Gastrocnemius medialis (tissue), 4 donors: ENCODE results near the gene FIBCD1. TPM values are rescaled to one million over a fixed set of nuclear protein-coding genes. Genes with fewer than 3 reads are reported as not detected.

Experiments
- ATAC-seq, 2 donors: fragments of 150-250 bp; one replicate each; pipeline ENCODE4 v1.9.1; 2016
- DNase-seq, 2 donors: peaks; one replicate each; pipeline ENCODE4 v3.0.0-alpha.2; 2019
- H3K27ac ChIP-seq, 4 donors: fragments of 200-600 bp; sonication (generic); 1 replicate in 1 of 4; 2 replicates in 3 of 4; pipeline ENCODE4 v1.5.1; 2016 to 2018; ENCODE audit warnings: mild to moderate bottlenecking in 2 of 4, moderate library complexity in 1 of 4
- H3K27me3 ChIP-seq, 3 donors: fragments of 200-600 bp; sonication (generic) in 2 of 3; 1 replicate in 1 of 3; 2 replicates in 2 of 3; pipeline versions ENCODE4 v1.5.1 to v1.6.0; 2016 to 2019; ENCODE audit warnings: mild to moderate bottlenecking in 1 of 3, moderate library complexity in 1 of 3
- H3K36me3 ChIP-seq, 2 donors: fragments of 200-600 bp; sonication (generic) in 1 of 2; one replicate each; pipeline ENCODE4 v1.5.1; 2017 to 2018
- H3K4me1 ChIP-seq, 2 donors: fragments of 200-600 bp; sonication (generic) in 1 of 2; one replicate each; pipeline ENCODE4 v1.5.1; 2016 to 2017; ENCODE audit warnings: mild to moderate bottlenecking in 2 of 2
- H3K4me3 ChIP-seq, 4 donors: fragments of 200-600 bp; sonication (generic) in 3 of 4; 1 replicate in 1 of 4; 2 replicates in 3 of 4; pipeline ENCODE4 v1.5.1; 2016 to 2019; ENCODE audit warnings: mild to moderate bottlenecking in 2 of 4
- H3K9me3 ChIP-seq, 3 donors: fragments of 200-600 bp; sonication (generic) in 2 of 3; 1 replicate in 1 of 3; 2 replicates in 2 of 3; pipeline ENCODE4 v1.5.1; 2016 to 2019
- POLR2A ChIP-seq, 2 donors: fragments of 450-650 bp; IDR thresholded peaks; one replicate each; pipeline ENCODE4 v1.6.1; 2017; ENCODE audit warnings: antibody characterized with exemption in 2 of 2, mild to moderate bottlenecking in 2 of 2, moderate library complexity in 2 of 2
- in situ Hi-C, 4 donors: fragments of 200-750 bp; cut with MboI; loops; one replicate each; pipeline versions ENCODE4 v1.15.0 to v1.8.0; 2017; ENCODE audit warnings: low sequenced_read_pairs in 4 of 4
- intact Hi-C: fragments of 100-400 bp; cut with DNase I; formaldehyde crosslinking; loops from one replicate; pipeline ENCODE4 v1.15.1; 2023; ENCODE audit warnings: low total_unique reads
- total RNA-seq, 4 donors: library from RNA; depleted of rRNA; stranded (reverse); fragments of >200 nt; gene quantifications; one replicate each; pipeline versions ENCODE4 v1.1.0 to v1.2.3, GENCODE V29; 2016
- TF ChIP-seq, protein P1 (sequence below), 5 experiments: fragments of 450-650 bp in 3 of 5; fragments of 200-600 bp in 2 of 5; sonication (generic) in 2 of 5; IDR thresholded peaks in 4 of 5; conservative IDR thresholded peaks in 1 of 5; 1 replicate in 4 of 5; 2 replicates in 1 of 5; pipeline ENCODE4 v1.5.1; 2016 to 2019; ENCODE audit warnings: antibody characterized with exemption in 5 of 5, mild to moderate bottlenecking in 3 of 5, moderate library complexity in 3 of 5

FIBCD1 gene
- total RNA-seq, 4 donors from 2014 or later, result not detected

DNA sequence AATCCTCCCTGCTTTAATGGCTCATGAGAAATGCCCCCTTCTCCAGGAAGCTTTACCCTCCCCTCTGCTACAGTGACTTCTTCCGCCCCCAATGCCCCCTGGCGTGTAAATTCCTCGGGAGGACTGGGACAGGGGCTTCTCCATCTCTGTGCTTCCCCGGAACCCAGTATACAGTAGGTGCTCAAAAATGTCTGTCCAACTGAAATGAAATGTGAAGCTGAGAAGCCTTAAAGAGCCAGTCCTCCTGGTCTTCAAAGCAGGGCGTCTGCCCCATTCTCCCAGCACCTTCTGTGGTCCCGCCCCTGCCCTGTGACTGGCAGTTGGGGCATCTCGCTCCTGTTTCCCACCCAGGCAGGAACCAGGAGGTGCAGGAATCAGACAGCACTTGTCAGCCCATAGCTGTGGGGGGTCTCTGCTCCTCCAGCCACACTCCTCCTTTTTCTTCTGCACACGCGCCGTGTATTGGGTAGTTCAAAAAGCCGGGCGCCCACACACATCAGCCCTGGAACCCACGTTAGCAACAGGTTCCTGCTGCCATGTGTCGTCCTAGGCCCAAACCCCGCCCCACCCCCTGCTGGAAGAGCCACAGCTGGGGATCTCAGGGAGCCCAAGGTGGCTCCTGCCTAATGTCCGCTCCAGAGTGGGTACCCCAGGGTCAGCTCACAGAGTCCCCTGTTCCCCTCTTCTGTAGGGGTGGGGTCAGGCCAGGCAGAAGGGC lies 16.0 kb downstream of the FIBCD1 start:
- peaks cover 22 to 23% (median 22%) of the 10 kb centered on the region in 3 donors for H3K27me3 ChIP-seq
- TF ChIP-seq, protein P1, sequence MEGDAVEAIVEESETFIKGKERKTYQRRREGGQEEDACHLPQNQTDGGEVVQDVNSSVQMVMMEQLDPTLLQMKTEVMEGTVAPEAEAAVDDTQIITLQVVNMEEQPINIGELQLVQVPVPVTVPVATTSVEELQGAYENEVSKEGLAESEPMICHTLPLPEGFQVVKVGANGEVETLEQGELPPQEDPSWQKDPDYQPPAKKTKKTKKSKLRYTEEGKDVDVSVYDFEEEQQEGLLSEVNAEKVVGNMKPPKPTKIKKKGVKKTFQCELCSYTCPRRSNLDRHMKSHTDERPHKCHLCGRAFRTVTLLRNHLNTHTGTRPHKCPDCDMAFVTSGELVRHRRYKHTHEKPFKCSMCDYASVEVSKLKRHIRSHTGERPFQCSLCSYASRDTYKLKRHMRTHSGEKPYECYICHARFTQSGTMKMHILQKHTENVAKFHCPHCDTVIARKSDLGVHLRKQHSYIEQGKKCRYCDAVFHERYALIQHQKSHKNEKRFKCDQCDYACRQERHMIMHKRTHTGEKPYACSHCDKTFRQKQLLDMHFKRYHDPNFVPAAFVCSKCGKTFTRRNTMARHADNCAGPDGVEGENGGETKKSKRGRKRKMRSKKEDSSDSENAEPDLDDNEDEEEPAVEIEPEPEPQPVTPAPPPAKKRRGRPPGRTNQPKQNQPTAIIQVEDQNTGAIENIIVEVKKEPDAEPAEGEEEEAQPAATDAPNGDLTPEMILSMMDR (IDR thresholded peaks at IDR 0.05 in 4 of 5, conservative IDR thresholded peaks at IDR 0.05 in 1 of 5), result no peak
- no peak for TF ChIP-seq POLR2A (IDR thresholded peaks at IDR 0.05)
- no peak overlapping the region for H3K4me3 ChIP-seq
- DNase-seq, result no peak
- H3K36me3 ChIP-seq, result no peaks in the 10 kb centered on the region
- intact Hi-C loops (no loop called here), in situ Hi-C loops (no loop called here)
- no peak for ATAC-seq
- no peaks in the 10 kb centered on the region for H3K9me3 ChIP-seq
- no peaks in the 10 kb centered on the region for H3K4me1 ChIP-seq
- H3K27ac ChIP-seq, result no peak overlapping the region

DNA sequence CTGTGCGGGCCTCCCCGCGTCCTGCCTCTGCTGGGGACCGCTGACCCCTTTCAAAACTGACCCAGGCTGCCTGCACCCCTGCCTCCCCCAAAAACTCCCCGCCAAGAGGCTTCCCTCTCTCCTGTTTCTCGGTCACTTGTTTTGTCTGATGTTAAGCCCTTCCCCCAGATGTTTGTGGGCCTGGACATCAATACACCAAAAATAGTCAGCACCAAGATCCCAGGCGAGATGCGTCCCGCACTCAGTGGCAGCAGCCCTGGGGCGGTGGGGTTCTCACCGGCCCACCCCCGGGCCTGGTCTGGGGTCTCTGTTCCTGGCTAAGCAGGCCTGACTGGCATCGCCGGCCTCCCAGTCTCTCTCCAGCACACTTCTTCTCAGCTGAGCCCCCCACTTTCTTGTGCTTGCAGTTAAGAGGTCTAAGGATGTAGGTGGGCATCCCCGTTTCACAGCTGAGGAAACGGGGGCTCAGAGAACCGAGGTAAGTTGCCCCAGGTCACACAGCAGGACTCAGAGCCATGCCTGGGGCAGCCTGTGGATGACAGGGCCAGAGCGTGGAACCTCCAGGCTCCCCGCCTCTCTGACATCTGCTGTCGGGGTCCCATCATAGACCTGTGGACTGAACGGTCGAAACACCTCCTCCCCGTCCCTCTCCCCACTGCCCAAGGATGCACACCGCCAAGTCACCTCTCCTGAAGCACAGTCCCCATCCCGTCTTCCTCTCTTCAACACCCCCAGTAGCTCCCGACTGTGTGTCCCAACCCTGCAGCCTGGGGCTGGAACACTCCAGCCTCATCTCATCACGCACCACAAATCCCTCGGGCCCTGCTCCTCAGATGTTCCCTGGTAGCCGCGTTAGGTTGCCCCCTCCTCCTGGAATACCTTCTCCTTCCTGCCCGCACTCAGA lies 16.8 kb downstream of the FIBCD1 start:
- DNase-seq (no peak), ATAC-seq (no peak)
- Histone ChIP-seq H3K4me1 (no peaks in the 10 kb centered on the region), H3K27me3 (peaks cover 26 to 30% (median 28%) of the 10 kb centered on the region in 3 donors), H3K36me3 (no peaks in the 10 kb centered on the region), H3K27ac (no peak overlapping the region), H3K9me3 (no peaks in the 10 kb centered on the region), H3K4me3 (no peak overlapping the region)
- TF ChIP-seq POLR2A (IDR thresholded peaks at IDR 0.05), result no peak
- TF ChIP-seq, protein P1 (IDR thresholded peaks at IDR 0.05 in 4 of 5, conservative IDR thresholded peaks at IDR 0.05 in 1 of 5), result no peak
- in situ Hi-C loops (no loop called here), intact Hi-C loops (no loop called here)

- Histone ChIP-seq H3K9me3 (no peaks in the 10 kb centered on the region), H3K4me1 (no peaks in the 10 kb centered on the region), H3K36me3 (no peaks in the 10 kb centered on the region), H3K27me3 (peaks cover 26 to 32% (median 32%) of the 10 kb centered on the region in 3 donors), H3K4me3 (no peak overlapping the region), H3K27ac (no peak overlapping the region)
- DNase-seq (no peak), ATAC-seq (no peak)
- intact Hi-C loops (no loop called here), in situ Hi-C loops (no loop called here)
- TF ChIP-seq POLR2A (IDR thresholded peaks at IDR 0.05), result no peak
- TF ChIP-seq, protein P1 (IDR thresholded peaks at IDR 0.05 in 4 of 5, conservative IDR thresholded peaks at IDR 0.05 in 1 of 5), result no peak
Measured at GRCh38 chr9:130921300-130921988, 17.6 kb downstream of the FIBCD1 start.

GRCh38 chr9:130920762-130921299 lies 18.2 kb downstream of the FIBCD1 start:
- peaks cover 31 to 32% (median 32%) of the 10 kb centered on the region in 3 donors for H3K27me3 ChIP-seq
- no peaks in the 10 kb centered on the region for H3K4me1 ChIP-seq

More at GRCh38 chr9:130920762-130921299, 18.2 kb downstream of the FIBCD1 start:
- Histone ChIP-seq H3K36me3 (no peaks in the 10 kb centered on the region), H3K27ac (no peak overlapping the region), H3K9me3 (no peaks in the 10 kb centered on the region), H3K4me3 (no peak overlapping the region)
- intact Hi-C loops (no loop called here), in situ Hi-C loops (no loop called here)
- DNase-seq, result no peak
- no peak for ATAC-seq
- no peak for TF ChIP-seq POLR2A (IDR thresholded peaks at IDR 0.05)
- TF ChIP-seq, protein P1 (IDR thresholded peaks at IDR 0.05 in 4 of 5, conservative IDR thresholded peaks at IDR 0.05 in 1 of 5), result no peak
